HL-60 (cell line): ENCODE results near the gene PGLYRP1.

Source experiments
- DNase-seq, 2 experiments: peaks; one replicate each; pipeline ENCODE4 v3.0.0-alpha.2; 2010 to 2020; ENCODE audit warnings: low read depth in 1 of 2, low spot score in 1 of 2
- H3K27ac ChIP-seq: fragments of 250-450 bp; sonication (Bioruptor Pico); replicated peaks from 2 replicates; pipeline ENCODE4 v1.5.1; 2020; ENCODE audit warnings: mild to moderate bottlenecking, moderate library complexity
- H3K27me3 ChIP-seq: fragments of 250-450 bp; sonication (Bioruptor Pico); 2 replicates; pipeline ENCODE4 v1.5.1; 2021; ENCODE audit warnings: mild to moderate bottlenecking, moderate library complexity; ENCODE audit not compliant: insufficient read depth, poor library complexity, severe bottlenecking
- H3K4me3 ChIP-seq: replicated peaks from 2 replicates; pipeline ENCODE4 v1.5.1; 2011; ENCODE audit warnings: mild to moderate bottlenecking, control low read depth, low read length; ENCODE audit not compliant: insufficient read depth
- CTCF ChIP-seq: IDR thresholded peaks from one replicate; pipeline ENCODE4 v1.5.1; 2011; ENCODE audit warnings: low read length, control low read depth, inconsistent platforms; ENCODE audit not compliant: insufficient read depth
- GABPA ChIP-seq: IDR thresholded peaks from 2 replicates; pipeline ENCODE4 v1.6.1; 2012; ENCODE audit warnings: low read depth
- POLR2AphosphoS5 ChIP-seq: IDR thresholded peaks from 2 replicates; pipeline ENCODE4 v1.6.1; 2012; ENCODE audit warnings: low read depth
- SPI1 ChIP-seq: IDR thresholded peaks from 2 replicates; pipeline ENCODE4 v1.6.1; 2012; ENCODE audit warnings: low read depth, mild to moderate bottlenecking, borderline replicate concordance
- TF ChIP-seq, protein P1 (sequence below): IDR thresholded peaks from 2 replicates; pipeline ENCODE4 v1.6.1; 2012; ENCODE audit warnings: low read depth; ENCODE audit not compliant: insufficient replicate concordance

The PGLYRP1 gene

DNA sequence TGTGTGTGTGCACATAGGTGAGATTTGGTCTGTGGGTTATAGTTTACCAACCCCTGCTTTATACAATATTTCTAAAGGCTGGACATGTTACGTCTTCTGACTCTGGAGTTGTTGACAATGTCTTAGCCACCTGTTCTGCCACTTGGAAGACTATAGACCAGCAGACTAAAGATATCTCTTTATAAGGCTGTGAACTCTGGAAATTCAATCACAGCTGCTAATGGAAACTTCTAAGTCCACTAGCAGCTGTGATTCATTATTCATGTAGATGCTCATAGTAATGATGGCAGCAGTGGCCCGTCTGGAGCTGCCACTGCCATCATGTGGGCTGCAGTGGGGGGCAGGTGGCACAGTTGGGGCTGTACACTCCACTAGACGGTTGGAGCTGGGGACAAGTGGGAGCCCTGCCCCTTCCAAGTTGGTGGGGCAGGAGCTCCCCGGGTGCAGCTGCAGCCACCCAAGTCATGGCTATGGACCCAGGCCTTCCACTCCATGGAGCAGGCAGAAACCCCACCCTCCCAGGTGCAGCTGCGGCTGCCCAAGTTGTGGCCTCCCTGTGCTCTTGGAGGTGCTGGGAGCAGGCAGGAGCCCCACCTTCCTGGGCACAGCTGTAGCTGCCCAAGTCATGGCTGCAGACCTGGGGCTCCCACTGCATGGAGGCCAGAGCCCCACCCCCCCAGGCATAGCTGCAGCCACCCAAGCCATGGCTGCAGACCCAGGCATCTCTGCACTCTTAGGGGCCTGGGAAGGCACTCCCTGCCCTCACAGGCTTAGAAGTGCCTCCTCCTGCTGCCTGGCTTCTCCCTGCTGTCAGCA, 9.1 kb upstream of the PGLYRP1 start:
- H3K27ac ChIP-seq, result no peak overlapping the region
- DNase-seq, result no peak
- H3K27me3 ChIP-seq, result no peaks in the 10 kb centered on the region
- TF ChIP-seq GABPA (no peak), SPI1 (no peak), CTCF (no peak), POLR2AphosphoS5 (no peak)
- TF ChIP-seq, protein P1, sequence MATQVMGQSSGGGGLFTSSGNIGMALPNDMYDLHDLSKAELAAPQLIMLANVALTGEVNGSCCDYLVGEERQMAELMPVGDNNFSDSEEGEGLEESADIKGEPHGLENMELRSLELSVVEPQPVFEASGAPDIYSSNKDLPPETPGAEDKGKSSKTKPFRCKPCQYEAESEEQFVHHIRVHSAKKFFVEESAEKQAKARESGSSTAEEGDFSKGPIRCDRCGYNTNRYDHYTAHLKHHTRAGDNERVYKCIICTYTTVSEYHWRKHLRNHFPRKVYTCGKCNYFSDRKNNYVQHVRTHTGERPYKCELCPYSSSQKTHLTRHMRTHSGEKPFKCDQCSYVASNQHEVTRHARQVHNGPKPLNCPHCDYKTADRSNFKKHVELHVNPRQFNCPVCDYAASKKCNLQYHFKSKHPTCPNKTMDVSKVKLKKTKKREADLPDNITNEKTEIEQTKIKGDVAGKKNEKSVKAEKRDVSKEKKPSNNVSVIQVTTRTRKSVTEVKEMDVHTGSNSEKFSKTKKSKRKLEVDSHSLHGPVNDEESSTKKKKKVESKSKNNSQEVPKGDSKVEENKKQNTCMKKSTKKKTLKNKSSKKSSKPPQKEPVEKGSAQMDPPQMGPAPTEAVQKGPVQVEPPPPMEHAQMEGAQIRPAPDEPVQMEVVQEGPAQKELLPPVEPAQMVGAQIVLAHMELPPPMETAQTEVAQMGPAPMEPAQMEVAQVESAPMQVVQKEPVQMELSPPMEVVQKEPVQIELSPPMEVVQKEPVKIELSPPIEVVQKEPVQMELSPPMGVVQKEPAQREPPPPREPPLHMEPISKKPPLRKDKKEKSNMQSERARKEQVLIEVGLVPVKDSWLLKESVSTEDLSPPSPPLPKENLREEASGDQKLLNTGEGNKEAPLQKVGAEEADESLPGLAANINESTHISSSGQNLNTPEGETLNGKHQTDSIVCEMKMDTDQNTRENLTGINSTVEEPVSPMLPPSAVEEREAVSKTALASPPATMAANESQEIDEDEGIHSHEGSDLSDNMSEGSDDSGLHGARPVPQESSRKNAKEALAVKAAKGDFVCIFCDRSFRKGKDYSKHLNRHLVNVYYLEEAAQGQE, result no peak
- no peak overlapping the region for H3K4me3 ChIP-seq

DNA sequence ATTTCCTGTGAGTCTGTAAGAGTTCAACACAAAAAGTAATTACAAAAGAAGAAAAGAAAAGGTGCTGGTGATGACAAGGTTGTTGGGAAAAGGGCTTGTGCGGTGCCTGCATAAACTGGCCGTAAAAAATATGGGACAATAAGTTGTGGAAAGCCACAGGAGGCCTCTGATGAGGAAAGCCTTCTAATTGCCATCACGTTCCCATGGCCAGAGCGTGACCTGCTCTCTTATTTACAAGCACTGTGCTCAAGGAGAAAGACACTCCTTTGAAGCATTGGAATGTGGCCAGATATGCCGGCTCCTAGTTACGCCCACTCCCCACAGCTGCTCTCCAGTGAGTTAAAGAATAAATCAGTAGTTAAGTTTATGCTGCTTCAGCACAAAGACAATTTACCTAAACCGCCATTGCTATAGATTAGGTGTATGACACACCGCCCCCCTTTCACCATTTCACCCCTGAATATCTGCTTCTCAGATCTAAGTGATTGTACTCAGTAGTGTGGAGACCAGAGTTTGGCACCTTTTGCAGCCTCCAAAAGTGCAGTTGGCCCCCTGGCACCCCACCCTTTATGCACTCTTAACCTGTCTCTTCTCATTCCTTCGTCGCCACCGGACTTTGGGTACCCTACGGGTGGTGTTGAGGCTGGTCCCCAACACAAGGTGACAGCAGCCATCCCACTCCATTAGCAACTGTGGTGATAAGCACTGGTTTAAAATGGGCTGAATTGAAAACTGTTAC, 8.1 kb upstream of the PGLYRP1 start:
- DNase-seq, result no peak
- TF ChIP-seq, protein P1, result no peak
- TF ChIP-seq CTCF, result no peak
- no peak for TF ChIP-seq GABPA
- no peak for TF ChIP-seq SPI1
- TF ChIP-seq POLR2AphosphoS5, result no peak

DNA sequence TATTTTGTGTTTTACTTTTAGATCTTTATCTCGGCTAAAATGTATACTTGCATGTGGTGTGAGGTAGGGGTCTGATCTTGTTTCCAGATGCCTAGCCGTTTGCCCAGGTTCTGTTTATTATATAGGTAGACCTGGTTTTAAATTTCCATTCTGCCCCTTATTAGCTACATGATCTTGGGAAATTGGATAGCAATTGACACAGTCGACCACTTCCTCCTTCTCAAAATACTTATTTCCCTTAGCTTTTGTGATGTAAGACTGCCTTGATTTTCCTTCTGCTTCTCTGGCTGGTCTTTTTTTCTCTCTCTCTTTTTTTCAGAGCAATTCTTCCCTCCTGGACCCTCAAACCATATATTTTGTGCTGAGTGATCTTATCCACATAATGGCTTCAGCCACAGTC, 3.0 kb upstream of the PGLYRP1 start:
- no peaks in the 10 kb centered on the region for H3K27me3 ChIP-seq
- H3K27ac ChIP-seq, result peak overlapping the region; percentile 39
- H3K4me3 ChIP-seq, result no peak overlapping the region
- DNase-seq, result peak in 1 of 2 experiments; percentile 51
- TF ChIP-seq POLR2AphosphoS5, result no peak
- TF ChIP-seq, protein P1, result no peak
- TF ChIP-seq CTCF, result no peak
- TF ChIP-seq SPI1, result peak; percentile 88
- TF ChIP-seq GABPA, result no peak

More for the DNA sequence above, 8.1 kb upstream of the PGLYRP1 start:
- no peak overlapping the region for H3K4me3 ChIP-seq
- no peaks in the 10 kb centered on the region for H3K27me3 ChIP-seq
- no peak overlapping the region for H3K27ac ChIP-seq
